ENCODE measurements around the gene EMX2.

The EMX2 gene

GRCh38 chr10:117556356-117556755 lies 13.8 kb downstream of the EMX2 start:
- H3K4me3 ChIP-seq (replicated peaks in 1 of 2; ENCODE audit: low read depth in 2 of 2, low read length in 2 of 2), result no peak overlapping the region
- TF ChIP-seq CTCF (IDR thresholded peaks at IDR 0.05; ENCODE audit: low read depth, low read length), result no peak
- no peak for DNase-seq (ENCODE audit: low read depth in 2 of 2)

GRCh38 chr10:117559712-117560111 lies 17.2 kb downstream of the EMX2 start:
- no peak for TF ChIP-seq CTCF (IDR thresholded peaks at IDR 0.05; ENCODE audit: low read depth, low read length)
- H3K4me3 ChIP-seq (replicated peaks in 1 of 2; ENCODE audit: low read depth in 2 of 2, low read length in 2 of 2), result no peak overlapping the region
- DNase-seq (ENCODE audit: low read depth in 2 of 2), result no peak

GRCh38 chr10:117560942-117561341 lies 18.4 kb downstream of the EMX2 start:
- no peak for DNase-seq (ENCODE audit: low read depth in 2 of 2)
- H3K4me3 ChIP-seq (replicated peaks in 1 of 2; ENCODE audit: low read depth in 2 of 2, low read length in 2 of 2), result no peak overlapping the region
- no peak for TF ChIP-seq CTCF (IDR thresholded peaks at IDR 0.05; ENCODE audit: low read depth, low read length)

GRCh38 chr10:117562220-117562619 lies 19.7 kb downstream of the EMX2 start:
- DNase-seq (ENCODE audit: low read depth in 2 of 2), result no peak
- H3K4me3 ChIP-seq (replicated peaks in 1 of 2; ENCODE audit: low read depth in 2 of 2, low read length in 2 of 2), result no peak overlapping the region
- TF ChIP-seq CTCF (IDR thresholded peaks at IDR 0.05; ENCODE audit: low read depth, low read length), result no peak

GRCh38 chr10:117562896-117563737 lies 20.6 kb downstream of the EMX2 start:
- no peak overlapping the region for H3K4me3 ChIP-seq (replicated peaks in 1 of 2; ENCODE audit: low read depth in 2 of 2, low read length in 2 of 2)
- TF ChIP-seq CTCF (IDR thresholded peaks at IDR 0.05; ENCODE audit: low read depth, low read length), result no peak
- DNase-seq (ENCODE audit: low read depth in 2 of 2), result no peak

- TF ChIP-seq CTCF (IDR thresholded peaks at IDR 0.05; ENCODE audit: low read depth, low read length), result no peak
- no peak for DNase-seq (ENCODE audit: low read depth in 2 of 2)
- no peak overlapping the region for H3K4me3 ChIP-seq (replicated peaks in 1 of 2; ENCODE audit: low read depth in 2 of 2, low read length in 2 of 2)
Observed at GRCh38 chr10:117563780-117564179, 21.2 kb downstream of the EMX2 start.

- no peak for TF ChIP-seq CTCF (IDR thresholded peaks at IDR 0.05; ENCODE audit: low read depth, low read length)
- no peak for DNase-seq (ENCODE audit: low read depth in 2 of 2)
Observed at GRCh38 chr10:117565068-117565467, 22.5 kb downstream of the EMX2 start.

More at GRCh38 chr10:117565068-117565467, 22.5 kb downstream of the EMX2 start:
- no peak overlapping the region for H3K4me3 ChIP-seq (replicated peaks in 1 of 2; ENCODE audit: low read depth in 2 of 2, low read length in 2 of 2)
